ENCODE results near the gene TOE1. TPM values are rescaled to one million over a fixed set of nuclear protein-coding genes. Genes with fewer than 3 reads are reported as not detected.

Gene TOE1
- polyA plus RNA-seq, 12 donors: 5.5 to 10.5 (median 7.0) TPM; not detected in 1

Other genes with a start within 250 kb of the TOE1 start
- 1 to 10 TPM in 2 of 12 donors, under 1 TPM in 9, not detected in 1; 0.32 to 1.7 (median 0.57) TPM for gene ZSWIM5, start 133.6 kb upstream of the TOE1 start, polyA plus RNA-seq (ENCODE audit: insufficient read length in 12 of 12)
- 1 to 10 TPM in 10 of 12 donors, not detected in 2; 1.0 to 2.2 (median 1.6) TPM for gene HPDL, start 13.3 kb upstream of the TOE1 start, polyA plus RNA-seq (ENCODE audit: insufficient read length in 12 of 12)
- 10 to 100 TPM in 11 of 12 donors, not detected in 1; 10.6 to 33.8 (median 15.2) TPM for gene MUTYH, start 270 bp downstream of the TOE1 start, polyA plus RNA-seq (ENCODE audit: insufficient read length in 12 of 12)
- 1 to 10 TPM in 11 of 12 donors, not detected in 1; 1.9 to 5.4 (median 2.2) TPM for gene TESK2, start 151.0 kb downstream of the TOE1 start, polyA plus RNA-seq (ENCODE audit: insufficient read length in 12 of 12)
- gene CCDC163, start 159.9 kb downstream of the TOE1 start, polyA plus RNA-seq (ENCODE audit: insufficient read length in 12 of 12): 1 to 10 TPM in 7 of 12 donors, under 1 TPM in 3, not detected in 2; 0.53 to 4.0 (median 1.1) TPM
- gene MMACHC, start 160.1 kb downstream of the TOE1 start, polyA plus RNA-seq (ENCODE audit: insufficient read length in 12 of 12): 1 to 10 TPM in 11 of 12 donors, not detected in 1; 2.7 to 9.5 (median 7.3) TPM
- 100 to 1,000 TPM in 11 of 12 donors, not detected in 1; 115 to 239 (median 184) TPM for gene PRDX1, start 181.7 kb downstream of the TOE1 start, polyA plus RNA-seq (ENCODE audit: insufficient read length in 12 of 12)
- 100 to 1,000 TPM in 2 of 12 donors, 10 to 100 TPM in 9, not detected in 1; 69.3 to 137 (median 83.9) TPM for gene AKR1A1, start 210.7 kb downstream of the TOE1 start, polyA plus RNA-seq (ENCODE audit: insufficient read length in 12 of 12)
- gene NASP, start 243.9 kb downstream of the TOE1 start, polyA plus RNA-seq (ENCODE audit: insufficient read length in 12 of 12): 100 to 1,000 TPM in 11 of 12 donors, not detected in 1; 110 to 302 (median 153) TPM